Heart left ventricle (tissue), 16 donors: Measurements from ENCODE around the gene PPP2R3A. TPM values are rescaled to one million over a fixed set of nuclear protein-coding genes. Genes with fewer than 3 reads are reported as not detected.
"Not testable (repeated sequence)": the region's sequence is repeated elsewhere in the genome, so short reads cannot be mapped to it uniquely, and the experiment has no call there.

ENCODE experiments used
- ATAC-seq, 4 donors: fragments of 200-7000 bp; cut with Tn5 transposase; one replicate each; pipeline ENCODE4 v1.9.1; 2020 to 2022; ENCODE audit warnings: moderate library complexity in 4 of 4, mild to moderate bottlenecking in 3 of 4, moderate number of reproducible peaks in 1 of 4
- DNase-seq, 5 donors: peaks; one replicate each; pipeline ENCODE4 v3.0.0-alpha.2; 2020
- H3K27ac ChIP-seq, 12 donors: fragments of 200-600 bp; sonication (generic) in 4 of 12; one replicate each; pipeline versions ENCODE4 v1.5.0 to v1.8.0; 2016 to 2022; ENCODE audit warnings: mild to moderate bottlenecking in 2 of 12
- H3K27me3 ChIP-seq, 9 donors: fragments of 200-600 bp; sonication (generic) in 2 of 9; one replicate each; pipeline versions ENCODE4 v1.5.1 to v1.8.0; 2016 to 2022; ENCODE audit warnings: mild to moderate bottlenecking in 3 of 9
- H3K36me3 ChIP-seq, 9 donors: fragments of 200-600 bp; sonication (generic) in 2 of 9; one replicate each; pipeline versions ENCODE4 v1.5.0 to v1.8.0; 2018 to 2022; ENCODE audit warnings: mild to moderate bottlenecking in 2 of 9
- H3K4me1 ChIP-seq, 12 donors: fragments of 200-600 bp; sonication (generic) in 4 of 12; one replicate each; pipeline versions ENCODE4 v1.5.0 to v1.8.0; 2016 to 2022; ENCODE audit warnings: mild to moderate bottlenecking in 3 of 12
- H3K4me3 ChIP-seq, 12 donors: fragments of 200-600 bp; sonication (generic) in 4 of 12; one replicate each; pipeline versions ENCODE4 v1.5.0 to v1.8.0; 2017 to 2022; ENCODE audit warnings: mild to moderate bottlenecking in 9 of 12, moderate library complexity in 4 of 12
- H3K9me3 ChIP-seq, 12 donors: fragments of 200-600 bp; sonication (generic) in 4 of 12; one replicate each; pipeline versions ENCODE4 v1.5.0 to v1.8.0; 2016 to 2022; ENCODE audit warnings: mild to moderate bottlenecking in 1 of 12
- POLR2A ChIP-seq, 2 donors: fragments of 450-650 bp; IDR thresholded peaks; one replicate each; pipeline ENCODE4 v1.6.1; 2017; ENCODE audit warnings: antibody characterized with exemption in 2 of 2, mild to moderate bottlenecking in 2 of 2, moderate library complexity in 2 of 2
- WGBS, 4 donors: extraction: QIAGEN DNeasy Blood & Tissue Kit in 2 of 4; methylation state at CpG; one replicate each; pipeline versions ENCODE4 v1.1.5 to v1.1.7; 2013 to 2018; 5-methylcytosine and 5-hydroxymethylcytosine counted together
- intact Hi-C, 10 donors: fragments of 100-400 bp; cut with DNase I; formaldehyde crosslinking; loops; one replicate each; pipeline versions ENCODE4 v1.11.1 to v1.14.2; 2022
- polyA plus RNA-seq, 2 donors: library from polyadenylated mRNA; stranded (reverse); fragments of 200-250 nt; gene quantifications; one replicate each; pipeline ENCODE4 v1.2.3, GENCODE V29; 2013
- total RNA-seq, 9 donors: library from RNA; depleted of rRNA in 2 of 9; stranded (reverse); fragments of >200 nt in 2 of 9; fragmentation: NEBNext Ultra II Directional in 3 of 9; extraction: Animal tissue kit (Norgen Biotek cat#: 25700) in 3 of 9; gene quantifications; one replicate each; pipeline versions ENCODE4 v1.1.0 to v1.2.4, GENCODE V29; 2016 to 2023
- TF ChIP-seq, protein P1 (sequence below), 12 donors: fragments of 200-600 bp; sonication (generic) in 4 of 12; IDR thresholded peaks; one replicate each; pipeline versions ENCODE4 v1.5.0 to v1.8.0; 2018 to 2022; ENCODE audit warnings: antibody characterized with exemption in 12 of 12, mild to moderate bottlenecking in 5 of 12
- donor health status: ischemic (EF 13 %, LVEDD 7.1; RV severe dilation, severe dysfunction).
- donor health status: healthy with polysubstance abuse.
- donor health status: DM: no; HTN: yes; CAD: no.
- donor health status: DM: no; HTN: no; CAD: no.
- donor health status: ischemic (EF 25% LVEDD 6.9; RV normal size, moderate dysfunction).
- donor health status: ischemic (EF 25% LVEDD 5.7; RV mildly dilated, moderate dysfunction).
- donor health status: healthy.
- donor health status: DM: yes; HTN: yes; CAD: no.
- donor health status: ischemic (EF 35%, LVEDD 5.7; RV mildly dilated, moderate dysfunction).
- donor health status: nonischemic (EF 11% LVEDD 7.7; RV severe dilation, severe dysfunction).
- donor health status: DM: yes; HTN: yes; CAD: no.
- donor health status: PGD.
- donor health status: ischemic (EF 29% LVEDD 5.4; RV normal size, mild dysfunction).
- donor health status: nonischemic (EF 23%, LVEDD 6.1; RV moderate dilation, normal function).

PPP2R3A gene
- total and polyA plus RNA-seq, 11 donors: 10.4 to 136 (median 92.4) TPM

- no peak for TF ChIP-seq POLR2A (IDR thresholded peaks at IDR 0.05)
- TF ChIP-seq, protein P1, sequence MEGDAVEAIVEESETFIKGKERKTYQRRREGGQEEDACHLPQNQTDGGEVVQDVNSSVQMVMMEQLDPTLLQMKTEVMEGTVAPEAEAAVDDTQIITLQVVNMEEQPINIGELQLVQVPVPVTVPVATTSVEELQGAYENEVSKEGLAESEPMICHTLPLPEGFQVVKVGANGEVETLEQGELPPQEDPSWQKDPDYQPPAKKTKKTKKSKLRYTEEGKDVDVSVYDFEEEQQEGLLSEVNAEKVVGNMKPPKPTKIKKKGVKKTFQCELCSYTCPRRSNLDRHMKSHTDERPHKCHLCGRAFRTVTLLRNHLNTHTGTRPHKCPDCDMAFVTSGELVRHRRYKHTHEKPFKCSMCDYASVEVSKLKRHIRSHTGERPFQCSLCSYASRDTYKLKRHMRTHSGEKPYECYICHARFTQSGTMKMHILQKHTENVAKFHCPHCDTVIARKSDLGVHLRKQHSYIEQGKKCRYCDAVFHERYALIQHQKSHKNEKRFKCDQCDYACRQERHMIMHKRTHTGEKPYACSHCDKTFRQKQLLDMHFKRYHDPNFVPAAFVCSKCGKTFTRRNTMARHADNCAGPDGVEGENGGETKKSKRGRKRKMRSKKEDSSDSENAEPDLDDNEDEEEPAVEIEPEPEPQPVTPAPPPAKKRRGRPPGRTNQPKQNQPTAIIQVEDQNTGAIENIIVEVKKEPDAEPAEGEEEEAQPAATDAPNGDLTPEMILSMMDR (IDR thresholded peaks at IDR 0.05): no peak
- H3K9me3 ChIP-seq: peaks cover 0 to 4% (median 0%) of the 10 kb centered on the region in 12 donors
- DNase-seq: no peak
- H3K4me1 ChIP-seq: no peaks in the 10 kb centered on the region
- H3K27me3 ChIP-seq: no peaks in the 10 kb centered on the region
- 83 to 93% (median 90%) methylated on average over 4 of the region's 4 CpGs for WGBS, 4 donors
- no peak overlapping the region for H3K4me3 ChIP-seq
- no peak for ATAC-seq
- intact Hi-C loops: no loop called here
- H3K36me3 ChIP-seq: peaks cover 0 to 36% (median 9%) of the 10 kb centered on the region in 9 donors
- no peak overlapping the region for H3K27ac ChIP-seq
These were observed 156.5 kb downstream of the PPP2R3A start for GRCh38 chr3:136122006-136122405.

GRCh38 chr3:136131647-136132046, 166.1 kb downstream of the PPP2R3A start:
- ATAC-seq, DNase-seq, H3K27ac ChIP-seq, H3K4me3 ChIP-seq, H3K4me1 ChIP-seq, H3K9me3 ChIP-seq, H3K27me3 ChIP-seq, intact Hi-C loops: not testable (repeated sequence)
- 90 to 98% (median 95%) methylated on average over 3 of the region's 3 CpGs for WGBS, 4 donors
- H3K36me3 ChIP-seq: peaks cover 0 to 20% (median 0%) of the 10 kb centered on the region in 9 donors

DNA sequence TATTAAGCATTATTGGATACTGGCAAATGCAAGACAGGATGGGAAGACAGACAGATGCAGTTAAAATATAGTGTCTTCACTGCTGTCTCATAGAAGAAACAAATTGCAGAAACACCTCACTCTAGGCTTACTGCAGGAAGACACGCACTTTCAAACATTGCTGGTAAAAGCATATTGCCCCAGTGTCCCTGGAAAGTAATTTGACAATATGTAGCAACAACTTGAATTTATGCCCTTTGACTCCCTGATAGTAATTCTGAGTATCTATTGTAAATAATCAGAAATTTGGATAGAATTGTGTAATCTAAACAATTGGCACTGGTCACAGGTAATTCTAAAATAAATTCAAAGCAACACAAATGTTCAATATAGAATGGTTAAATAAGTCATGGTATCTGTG, 168.6 kb downstream of the PPP2R3A start:
- intact Hi-C loops: no loop called here
- no peak overlapping the region for H3K4me3 ChIP-seq
- no peak for ATAC-seq
- no peak overlapping the region for H3K27ac ChIP-seq
- no peaks in the 10 kb centered on the region for H3K27me3 ChIP-seq
- 89 to 100% (median 95%) methylated on average over 1 of the region's 1 CpG for WGBS, 4 donors
- H3K9me3 ChIP-seq: peaks cover 0 to 4% (median 0%) of the 10 kb centered on the region in 12 donors
- DNase-seq: no peak
- H3K4me1 ChIP-seq: peaks cover 0 to 6% (median 0%) of the 10 kb centered on the region in 12 donors
- peaks cover 0 to 19% (median 0%) of the 10 kb centered on the region in 9 donors for H3K36me3 ChIP-seq
- TF ChIP-seq, protein P1 (IDR thresholded peaks at IDR 0.05): no peak
- no peak for TF ChIP-seq POLR2A (IDR thresholded peaks at IDR 0.05)

GRCh38 chr3:136135039-136135802, 169.7 kb downstream of the PPP2R3A start:
- DNase-seq (no peak), ATAC-seq (no peak)
- 40 to 51% (median 48%) methylated on average over 7 of the region's 7 CpGs for WGBS, 4 donors
- H3K27me3 ChIP-seq: no peaks in the 10 kb centered on the region
- peaks cover 0 to 6% (median 0%) of the 10 kb centered on the region in 12 donors for H3K4me1 ChIP-seq
- no peak for TF ChIP-seq POLR2A (IDR thresholded peaks at IDR 0.05)
- TF ChIP-seq, protein P1 (IDR thresholded peaks at IDR 0.05): no peak
- H3K36me3 ChIP-seq: peaks cover 0 to 26% (median 0%) of the 10 kb centered on the region in 9 donors
- no peak overlapping the region for H3K27ac ChIP-seq
- peaks cover 0 to 4% (median 0%) of the 10 kb centered on the region in 12 donors for H3K9me3 ChIP-seq
- intact Hi-C loops: no loop called here
- H3K4me3 ChIP-seq: no peak overlapping the region
